Measurements from ENCODE around the gene COL21A1.

The COL21A1 gene

DNA sequence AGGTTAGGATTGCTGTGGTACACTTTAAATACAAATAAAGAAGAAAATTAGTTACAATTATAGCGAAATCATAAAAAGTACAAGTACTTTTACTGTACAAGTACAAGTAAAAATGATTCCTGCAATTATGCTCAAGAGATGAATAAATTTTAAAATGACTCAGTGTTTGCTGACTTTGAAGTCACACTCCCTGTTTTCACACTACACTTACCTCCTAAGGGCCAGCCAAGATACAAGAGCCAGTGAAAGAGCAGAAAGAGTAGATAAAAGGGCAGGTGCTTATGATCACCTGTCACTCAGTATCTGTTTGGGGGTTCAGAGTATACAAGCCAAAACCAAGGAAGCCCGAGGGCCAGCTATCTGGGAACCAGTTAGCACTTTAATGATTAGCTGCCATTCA is 41.0 kb upstream of the COL21A1 start:
- DNase-seq (ENCODE audit: extremely low read depth, insufficient read length): no peak
- Histone ChIP-seq H3K27me3 (replicated peaks; ENCODE audit: control insufficient read depth, insufficient read depth, low read length) (no peaks in the 10 kb centered on the region; the same call in 1 of the 2 replicates), H3K4me3 (replicated peaks; ENCODE audit: low read depth, low read length) (no peak overlapping the region), H3K36me3 (ENCODE audit: control insufficient read depth, insufficient read depth, low read length) (no peaks in the 10 kb centered on the region)
- TF ChIP-seq, protein P1, sequence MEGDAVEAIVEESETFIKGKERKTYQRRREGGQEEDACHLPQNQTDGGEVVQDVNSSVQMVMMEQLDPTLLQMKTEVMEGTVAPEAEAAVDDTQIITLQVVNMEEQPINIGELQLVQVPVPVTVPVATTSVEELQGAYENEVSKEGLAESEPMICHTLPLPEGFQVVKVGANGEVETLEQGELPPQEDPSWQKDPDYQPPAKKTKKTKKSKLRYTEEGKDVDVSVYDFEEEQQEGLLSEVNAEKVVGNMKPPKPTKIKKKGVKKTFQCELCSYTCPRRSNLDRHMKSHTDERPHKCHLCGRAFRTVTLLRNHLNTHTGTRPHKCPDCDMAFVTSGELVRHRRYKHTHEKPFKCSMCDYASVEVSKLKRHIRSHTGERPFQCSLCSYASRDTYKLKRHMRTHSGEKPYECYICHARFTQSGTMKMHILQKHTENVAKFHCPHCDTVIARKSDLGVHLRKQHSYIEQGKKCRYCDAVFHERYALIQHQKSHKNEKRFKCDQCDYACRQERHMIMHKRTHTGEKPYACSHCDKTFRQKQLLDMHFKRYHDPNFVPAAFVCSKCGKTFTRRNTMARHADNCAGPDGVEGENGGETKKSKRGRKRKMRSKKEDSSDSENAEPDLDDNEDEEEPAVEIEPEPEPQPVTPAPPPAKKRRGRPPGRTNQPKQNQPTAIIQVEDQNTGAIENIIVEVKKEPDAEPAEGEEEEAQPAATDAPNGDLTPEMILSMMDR (IDR thresholded peaks at IDR 0.05; ENCODE audit: insufficient read depth, low read length, poor library complexity, severe bottlenecking): no peak

DNA sequence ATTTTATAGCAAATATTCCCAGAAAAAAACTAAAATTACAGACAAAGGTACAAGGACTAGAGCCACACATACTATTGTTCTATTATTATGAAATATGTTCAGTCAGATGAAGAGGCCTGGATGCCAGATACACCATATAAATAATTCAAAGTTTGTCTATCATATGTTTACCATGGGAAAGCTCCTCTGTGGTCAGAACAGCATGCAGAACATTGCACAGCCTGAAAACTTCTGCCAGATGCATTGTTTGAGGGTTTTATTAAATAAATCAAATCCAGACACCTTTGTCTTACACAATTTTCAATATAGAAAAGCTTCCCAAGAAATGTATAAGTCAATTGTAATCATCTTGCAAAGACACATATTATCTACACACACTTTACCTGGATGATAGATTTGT is 35.0 kb upstream of the COL21A1 start:
- H3K4me3 ChIP-seq (replicated peaks; ENCODE audit: low read depth, low read length): no peak overlapping the region
- no peak for DNase-seq (ENCODE audit: extremely low read depth, insufficient read length)
- no peaks in the 10 kb centered on the region for H3K36me3 ChIP-seq (ENCODE audit: control insufficient read depth, insufficient read depth, low read length)
- no peaks in the 10 kb centered on the region; the same call in 1 of the 2 replicates for H3K27me3 ChIP-seq (replicated peaks; ENCODE audit: control insufficient read depth, insufficient read depth, low read length)
- TF ChIP-seq, protein P1 (IDR thresholded peaks at IDR 0.05; ENCODE audit: insufficient read depth, low read length, poor library complexity, severe bottlenecking): no peak

DNA sequence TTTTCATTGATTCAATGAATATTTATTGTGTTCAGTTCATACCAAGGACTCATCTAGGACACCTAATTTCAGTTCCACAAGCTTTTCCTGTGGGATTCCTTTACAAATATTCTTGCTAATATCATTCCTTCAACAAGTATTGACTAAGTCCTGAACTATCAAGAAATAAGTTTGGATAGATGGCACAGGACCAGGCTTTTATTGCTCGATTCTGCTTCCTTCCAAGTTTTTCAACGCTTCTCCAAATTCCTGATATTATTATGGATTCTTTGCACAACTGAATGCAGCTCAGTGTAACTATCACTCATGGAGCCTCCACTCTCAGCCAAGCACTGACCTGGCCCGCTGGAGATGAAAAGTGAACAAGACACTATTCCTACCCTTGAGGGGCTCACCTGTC is 32.7 kb upstream of the COL21A1 start:
- no peaks in the 10 kb centered on the region; the same call in none of the 2 replicates for H3K27me3 ChIP-seq (replicated peaks; ENCODE audit: control insufficient read depth, insufficient read depth, low read length)
- no peak for DNase-seq (ENCODE audit: extremely low read depth, insufficient read length)
- TF ChIP-seq, protein P1 (IDR thresholded peaks at IDR 0.05; ENCODE audit: insufficient read depth, low read length, poor library complexity, severe bottlenecking): no peak
- no peak overlapping the region for H3K4me3 ChIP-seq (replicated peaks; ENCODE audit: low read depth, low read length)
- H3K36me3 ChIP-seq (ENCODE audit: control insufficient read depth, insufficient read depth, low read length): no peaks in the 10 kb centered on the region

DNA sequence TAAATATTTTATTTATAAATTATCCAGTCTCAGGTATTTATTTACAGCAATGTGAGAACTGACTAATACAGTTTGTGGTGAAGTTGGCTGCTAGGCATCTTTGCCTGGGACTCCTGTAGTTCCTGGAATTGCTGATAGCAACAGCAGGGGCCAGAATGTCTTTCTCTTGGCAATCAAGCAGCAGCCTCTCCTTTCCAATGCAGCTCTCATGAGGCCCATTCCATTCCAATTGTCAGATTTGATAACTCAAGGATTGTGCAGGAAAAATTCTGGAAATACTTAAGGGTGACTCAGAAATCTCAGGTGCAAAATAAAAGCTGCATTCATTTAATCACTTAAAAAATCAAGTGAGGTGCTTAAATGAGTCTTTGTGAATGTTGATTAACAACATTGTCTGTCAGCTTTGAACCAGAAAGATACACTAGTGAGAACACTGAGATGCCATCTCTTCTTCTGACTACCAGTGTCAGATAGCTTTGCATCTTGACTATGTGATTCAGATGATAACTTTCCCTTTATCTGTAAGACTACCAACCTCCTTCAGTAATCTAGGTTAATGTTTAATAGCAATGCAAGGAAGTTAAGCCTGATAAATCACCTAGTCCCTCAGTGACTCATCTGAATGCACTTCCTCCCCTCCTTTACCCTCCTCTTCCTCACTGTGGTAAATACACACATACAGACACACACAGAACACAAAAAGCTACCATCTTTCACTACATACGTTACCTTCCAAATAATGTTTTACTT is 32.1 kb upstream of the COL21A1 start:
- H3K4me3 ChIP-seq (replicated peaks; ENCODE audit: low read depth, low read length): no peak overlapping the region
- TF ChIP-seq, protein P1 (IDR thresholded peaks at IDR 0.05; ENCODE audit: insufficient read depth, low read length, poor library complexity, severe bottlenecking): no peak

DNA sequence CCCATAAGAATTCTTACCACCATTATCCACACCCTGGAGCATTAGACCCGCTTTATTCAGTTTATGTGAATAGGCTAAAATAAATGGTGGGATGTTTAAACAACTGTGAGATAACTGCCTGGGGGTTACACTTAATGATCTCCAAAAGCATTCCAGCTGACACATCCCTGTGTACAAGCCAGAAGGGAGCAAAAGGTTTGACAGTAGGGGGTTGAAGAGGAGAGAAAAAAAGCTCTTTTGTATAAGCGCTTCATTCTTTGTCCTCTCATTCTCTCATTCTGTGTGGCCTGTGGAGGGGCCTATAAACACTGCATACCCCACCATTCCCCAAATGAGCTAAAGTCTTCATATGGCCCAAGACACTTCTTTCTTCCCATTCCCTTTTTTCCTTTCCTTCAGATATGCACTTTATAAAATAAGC is 30.8 kb upstream of the COL21A1 start:
- no peak for DNase-seq (ENCODE audit: extremely low read depth, insufficient read length)
- TF ChIP-seq, protein P1 (IDR thresholded peaks at IDR 0.05; ENCODE audit: insufficient read depth, low read length, poor library complexity, severe bottlenecking): no peak
- no peaks in the 10 kb centered on the region; the same call in 1 of the 2 replicates for H3K27me3 ChIP-seq (replicated peaks; ENCODE audit: control insufficient read depth, insufficient read depth, low read length)
- H3K36me3 ChIP-seq (ENCODE audit: control insufficient read depth, insufficient read depth, low read length): no peaks in the 10 kb centered on the region
- no peak overlapping the region for H3K4me3 ChIP-seq (replicated peaks; ENCODE audit: low read depth, low read length)

More for the DNA sequence above, 32.1 kb upstream of the COL21A1 start:
- no peak for DNase-seq (ENCODE audit: extremely low read depth, insufficient read length)
- H3K27me3 ChIP-seq (replicated peaks; ENCODE audit: control insufficient read depth, insufficient read depth, low read length): no peaks in the 10 kb centered on the region; the same call in none of the 2 replicates
- H3K36me3 ChIP-seq (ENCODE audit: control insufficient read depth, insufficient read depth, low read length): no peaks in the 10 kb centered on the region

Data from GM06990 (cell line).